HCT116 (cell line): Measurements from ENCODE around the gene ZNF227.

Source experiments
- CEBPB ChIP-seq: IDR thresholded peaks from 2 replicates; pipeline ENCODE4 v1.6.1; 2012; ENCODE audit warnings: low read depth
- EZH2 ChIP-seq: fragments of 200-600 bp; sonication (generic); IDR thresholded peaks from 2 replicates; pipeline ENCODE4 v1.6.1; 2017; ENCODE audit warnings: antibody characterized with exemption, mixed run types
- EZH2phosphoT487 ChIP-seq: fragments of 200-600 bp; IDR thresholded peaks from 2 replicates; pipeline ENCODE4 v1.6.1; 2018; ENCODE audit warnings: antibody characterized with exemption, borderline replicate concordance
- FOSL1 ChIP-seq: IDR thresholded peaks from 2 replicates; pipeline ENCODE4 v1.6.1; 2012; ENCODE audit warnings: low read depth
- JUND ChIP-seq: IDR thresholded peaks from 2 replicates; pipeline ENCODE4 v1.6.1; 2012
- MAX ChIP-seq: IDR thresholded peaks from 2 replicates; pipeline ENCODE4 v1.6.1; 2012
- TF ChIP-seq, protein P1 (sequence below), 3 experiments: fragments of 200-600 bp in 1 of 3; sonication (generic) in 1 of 3; IDR thresholded peaks in 2 of 3; conservative IDR thresholded peaks in 1 of 3; 2 replicates each; pipeline ENCODE4 v1.5.1; 2012 to 2017; ENCODE audit warnings: low read depth in 2 of 3, low read length in 2 of 3, antibody characterized with exemption in 1 of 3, borderline replicate concordance in 1 of 3, control low read depth in 1 of 3, mild to moderate bottlenecking in 1 of 3, mixed read lengths in 1 of 3, mixed run types in 1 of 3, moderate library complexity in 1 of 3; ENCODE audit not compliant: insufficient read depth in 1 of 3

DNA sequence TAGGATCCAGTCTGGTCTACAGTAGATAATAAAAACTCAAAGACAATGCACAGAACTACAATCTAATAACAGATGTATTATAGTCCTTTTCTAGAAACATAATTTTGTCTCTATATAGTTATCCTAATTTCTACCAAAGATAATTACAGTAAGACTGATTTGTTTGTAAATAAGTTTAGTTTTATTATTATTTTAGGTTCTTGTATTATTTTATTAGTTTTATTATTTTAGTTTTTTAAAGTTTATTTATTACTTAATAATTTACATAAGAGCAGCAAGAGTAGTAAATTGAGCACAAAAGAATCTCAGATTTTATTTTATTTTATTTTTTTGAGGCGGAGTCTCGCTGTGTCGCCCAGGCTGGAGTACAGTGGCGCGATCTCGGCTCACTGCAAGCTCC, 22.3 kb upstream of the ZNF227 start:
- no peak for TF ChIP-seq FOSL1
- TF ChIP-seq, protein P1, sequence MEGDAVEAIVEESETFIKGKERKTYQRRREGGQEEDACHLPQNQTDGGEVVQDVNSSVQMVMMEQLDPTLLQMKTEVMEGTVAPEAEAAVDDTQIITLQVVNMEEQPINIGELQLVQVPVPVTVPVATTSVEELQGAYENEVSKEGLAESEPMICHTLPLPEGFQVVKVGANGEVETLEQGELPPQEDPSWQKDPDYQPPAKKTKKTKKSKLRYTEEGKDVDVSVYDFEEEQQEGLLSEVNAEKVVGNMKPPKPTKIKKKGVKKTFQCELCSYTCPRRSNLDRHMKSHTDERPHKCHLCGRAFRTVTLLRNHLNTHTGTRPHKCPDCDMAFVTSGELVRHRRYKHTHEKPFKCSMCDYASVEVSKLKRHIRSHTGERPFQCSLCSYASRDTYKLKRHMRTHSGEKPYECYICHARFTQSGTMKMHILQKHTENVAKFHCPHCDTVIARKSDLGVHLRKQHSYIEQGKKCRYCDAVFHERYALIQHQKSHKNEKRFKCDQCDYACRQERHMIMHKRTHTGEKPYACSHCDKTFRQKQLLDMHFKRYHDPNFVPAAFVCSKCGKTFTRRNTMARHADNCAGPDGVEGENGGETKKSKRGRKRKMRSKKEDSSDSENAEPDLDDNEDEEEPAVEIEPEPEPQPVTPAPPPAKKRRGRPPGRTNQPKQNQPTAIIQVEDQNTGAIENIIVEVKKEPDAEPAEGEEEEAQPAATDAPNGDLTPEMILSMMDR (IDR thresholded peaks at IDR 0.05 in 2 of 3, conservative IDR thresholded peaks at IDR 0.05 in 1 of 3; ENCODE audit: borderline replicate concordance in 1 of 3, insufficient read depth in 1 of 3, low read depth in 2 of 3, low read length in 2 of 3) = no peak
- TF ChIP-seq EZH2 = no peak
- no peak for TF ChIP-seq EZH2phosphoT487
- no peak for TF ChIP-seq MAX
- no peak for TF ChIP-seq JUND
- TF ChIP-seq CEBPB = no peak
